Esophagus squamous epithelium (tissue), 4 donors: ENCODE results near the gene PLA2G7.

Experiments
- CTCF ChIP-seq, 6 experiments: fragments of 450-650 bp in 4 of 6; fragments of 200-600 bp in 2 of 6; sonication (generic) in 2 of 6; IDR thresholded peaks; one replicate each; pipeline ENCODE4 v1.5.1; 2016 to 2019; ENCODE audit warnings: antibody characterized with exemption in 6 of 6, mild to moderate bottlenecking in 4 of 6, moderate library complexity in 4 of 6
- POLR2A ChIP-seq, 4 donors: fragments of 450-650 bp; IDR thresholded peaks; one replicate each; pipeline ENCODE4 v1.6.1; 2017; ENCODE audit warnings: antibody characterized with exemption in 4 of 4, mild to moderate bottlenecking in 4 of 4, moderate library complexity in 3 of 4

GRCh38 chr6:46711491-46711890, 23.7 kb downstream of the PLA2G7 start:
- TF ChIP-seq CTCF (IDR thresholded peaks at IDR 0.05) (no peak), POLR2A (IDR thresholded peaks at IDR 0.05) (no peak)
